Measurements from ENCODE around the gene ENTPD7.

The ENTPD7 gene

GRCh38 chr10:99748823-99749451 lies 89.6 kb downstream of the ENTPD7 start:
- no peak for DNase-seq

- DNase-seq: no peak
These were observed 91.3 kb downstream of the ENTPD7 start for GRCh38 chr10:99750641-99751040.

DNA sequence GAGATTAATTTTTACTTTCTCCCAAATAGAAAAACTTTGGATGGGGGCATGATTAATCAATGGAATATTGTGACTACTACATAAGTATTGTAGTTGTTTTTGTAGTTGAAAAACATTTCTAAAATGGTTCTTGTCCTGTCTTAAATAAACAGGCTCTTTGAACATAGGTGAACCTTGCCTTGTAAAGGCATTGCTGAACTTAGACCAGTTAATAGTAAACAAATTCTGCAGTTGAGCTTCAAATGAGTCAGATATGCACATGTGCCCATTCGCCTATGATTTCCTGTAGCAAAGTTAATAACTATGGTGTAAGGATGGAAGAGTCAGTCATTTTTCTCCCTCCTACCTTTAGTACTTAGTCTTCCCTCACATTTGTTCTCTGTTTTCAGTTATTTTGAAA lies 95.4 kb downstream of the ENTPD7 start:
- DNase-seq: no peak

Data from NCI-H1694 (cell line).